ENCODE measurements around the gene HPS6.
"Not testable (repeated sequence)": the region's sequence is repeated elsewhere in the genome, so short reads cannot be mapped to it uniquely, and the experiment has no call there.

The HPS6 gene
- 44.0 to 59.4 (median 58.8) reads per million in 4 experiments for total RNA-seq

DNA sequence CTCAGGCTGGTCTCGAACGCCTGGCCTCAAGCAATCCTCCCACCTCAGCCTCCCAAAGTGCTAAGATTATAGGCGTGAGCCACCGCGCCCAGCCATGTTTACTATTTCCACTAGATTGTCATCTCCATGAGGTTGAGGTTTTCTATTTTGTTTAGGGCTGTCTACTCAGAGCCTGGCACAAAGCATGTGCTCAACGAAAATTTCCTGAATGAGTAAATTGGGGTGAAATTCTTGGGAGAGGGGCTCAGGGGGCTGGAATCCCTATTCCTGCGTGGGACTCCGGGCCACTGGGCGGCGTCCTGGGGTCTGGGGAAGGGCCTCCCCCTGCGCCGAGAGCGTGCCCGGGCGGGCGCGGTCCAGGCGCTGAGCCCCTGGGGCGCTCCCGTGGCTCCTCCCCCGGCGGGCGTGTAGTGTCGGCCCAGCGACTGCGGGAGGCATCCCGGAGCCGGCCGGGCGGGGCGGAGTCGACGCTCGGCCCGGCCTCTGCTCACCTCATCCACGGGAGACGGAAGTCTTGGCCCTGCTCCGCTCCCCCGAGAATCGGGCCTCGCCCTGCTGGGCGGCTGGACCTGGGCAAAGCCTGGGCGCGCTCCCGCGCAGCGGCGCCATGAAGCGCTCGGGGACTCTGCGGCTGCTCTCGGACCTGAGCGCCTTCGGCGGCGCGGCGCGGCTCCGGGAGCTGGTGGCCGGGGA is at the start of gene HPS6:
TSS of gene HPS6 (plus strand) at position 482 of the 693 bp plus-strand sequence. CDS start at position 608, 126 bp downstream.
- DNase-seq: peak; percentile 73

DNA sequence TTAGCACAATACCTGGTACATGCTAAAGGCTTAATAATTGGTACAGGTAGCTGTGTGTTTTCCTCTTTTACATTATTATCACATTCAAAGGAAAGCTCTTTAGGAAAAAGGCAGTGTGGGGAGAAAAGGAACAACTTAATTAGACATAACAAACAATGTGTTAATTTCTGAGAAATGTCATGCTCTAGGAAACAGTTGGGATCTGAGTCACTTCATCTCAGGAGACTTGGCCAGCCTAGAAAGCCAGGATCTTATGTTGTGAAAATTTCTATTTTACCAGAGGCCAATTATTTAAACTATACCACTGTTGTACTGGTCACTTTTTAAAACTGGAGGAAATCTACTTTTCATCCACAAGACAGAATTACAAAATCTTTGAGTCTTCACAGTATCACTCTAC is 48.7 kb upstream of the HPS6 start:
- DNase-seq: no peak

- DNase-seq: no peak
Measured at GRCh38 chr10:102017295-102017694, 47.9 kb upstream of the HPS6 start.

- no peak for DNase-seq
Measured at GRCh38 chr10:102020938-102021337, 44.2 kb upstream of the HPS6 start.

- no peak for DNase-seq
Measured at GRCh38 chr10:102024799-102025198, 40.4 kb upstream of the HPS6 start.

DNA sequence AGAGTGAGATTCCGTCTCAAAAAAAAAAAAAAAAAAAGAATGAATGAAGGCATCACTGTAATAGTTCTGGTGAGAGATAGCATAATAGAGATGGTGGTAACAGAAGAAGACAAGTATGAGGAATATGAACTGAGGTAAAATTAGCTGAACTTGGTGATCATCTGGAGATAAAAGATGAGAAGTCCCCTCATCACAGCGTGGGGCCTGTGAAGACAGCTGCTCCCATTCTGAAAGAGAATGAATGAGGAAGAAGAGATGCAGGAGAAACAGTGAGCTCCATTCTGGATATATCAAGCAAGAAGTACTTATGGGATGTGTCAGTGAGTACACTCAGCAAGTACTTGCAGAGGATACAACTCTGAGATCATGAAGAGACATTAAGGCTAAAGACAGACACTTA is 37.9 kb upstream of the HPS6 start:
- DNase-seq: no peak

GRCh38 chr10:102033787-102034186 is 31.4 kb upstream of the HPS6 start:
- no peak for DNase-seq

DNA sequence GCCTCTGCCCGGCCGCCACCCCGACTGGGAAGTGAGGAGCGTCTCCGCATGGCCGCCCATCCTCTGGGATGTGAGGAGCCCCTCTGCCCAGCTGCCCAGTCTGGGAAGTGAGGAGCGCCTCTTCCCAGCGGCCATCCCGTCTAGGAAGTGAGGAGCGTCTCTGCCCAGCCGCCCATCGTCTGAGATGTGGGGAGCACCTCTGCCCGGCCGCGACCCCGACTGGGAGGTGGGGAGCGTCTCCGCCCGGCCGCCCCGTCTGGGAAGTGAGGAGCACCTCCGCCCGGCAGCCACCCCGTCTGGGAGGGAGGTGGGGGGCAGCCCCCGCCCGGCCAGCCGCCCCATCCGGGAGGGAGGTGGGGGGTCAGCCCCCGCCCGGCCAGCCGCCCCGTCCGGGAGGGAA is 29.3 kb upstream of the HPS6 start:
- DNase-seq: not testable (repeated sequence)

- no peak for DNase-seq
Measured at GRCh38 chr10:102038410-102038809, 26.7 kb upstream of the HPS6 start.

DNA sequence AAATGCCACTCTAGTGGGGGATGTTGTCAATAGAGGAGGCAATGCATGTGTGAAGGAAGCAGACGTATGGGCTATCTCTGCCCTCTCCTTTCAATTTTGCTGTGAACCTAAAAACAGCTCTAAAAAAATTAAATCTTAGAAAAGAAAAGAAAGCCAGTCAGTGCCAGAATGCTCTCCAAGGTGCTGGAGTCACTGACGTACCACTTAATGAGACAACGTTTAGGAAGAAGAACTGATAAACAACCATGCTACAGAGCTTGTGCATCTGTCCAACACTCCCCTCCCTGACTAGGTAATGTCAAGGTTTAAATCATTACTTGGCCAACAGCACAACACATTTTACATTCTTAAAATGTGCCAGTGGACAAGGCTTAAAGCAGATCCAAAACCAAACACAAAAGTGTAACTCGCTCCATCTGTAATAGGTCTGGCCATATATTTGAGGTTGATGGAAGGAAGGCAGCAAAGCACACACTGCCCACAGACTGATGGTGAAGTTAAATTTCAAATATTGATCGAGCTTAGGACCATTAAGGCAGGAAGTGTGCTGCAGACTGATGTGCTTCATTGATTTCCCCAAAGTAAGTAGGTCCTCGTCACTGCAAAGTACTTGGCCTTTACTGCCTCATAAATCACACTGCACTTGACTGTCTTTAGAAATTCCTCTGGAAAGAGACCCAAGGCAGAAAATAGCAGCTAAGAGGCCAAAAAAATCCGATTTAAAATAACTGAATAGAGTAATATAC is 24.7 kb upstream of the HPS6 start:
- DNase-seq: no peak

GRCh38 chr10:102045292-102045691 is 19.9 kb upstream of the HPS6 start:
- DNase-seq: no peak

GRCh38 chr10:102046095-102046494 is 19.1 kb upstream of the HPS6 start:
- DNase-seq: no peak

- DNase-seq: not testable (repeated sequence)
Measured at GRCh38 chr10:102054881-102055646, 10.1 kb upstream of the HPS6 start.

DNA sequence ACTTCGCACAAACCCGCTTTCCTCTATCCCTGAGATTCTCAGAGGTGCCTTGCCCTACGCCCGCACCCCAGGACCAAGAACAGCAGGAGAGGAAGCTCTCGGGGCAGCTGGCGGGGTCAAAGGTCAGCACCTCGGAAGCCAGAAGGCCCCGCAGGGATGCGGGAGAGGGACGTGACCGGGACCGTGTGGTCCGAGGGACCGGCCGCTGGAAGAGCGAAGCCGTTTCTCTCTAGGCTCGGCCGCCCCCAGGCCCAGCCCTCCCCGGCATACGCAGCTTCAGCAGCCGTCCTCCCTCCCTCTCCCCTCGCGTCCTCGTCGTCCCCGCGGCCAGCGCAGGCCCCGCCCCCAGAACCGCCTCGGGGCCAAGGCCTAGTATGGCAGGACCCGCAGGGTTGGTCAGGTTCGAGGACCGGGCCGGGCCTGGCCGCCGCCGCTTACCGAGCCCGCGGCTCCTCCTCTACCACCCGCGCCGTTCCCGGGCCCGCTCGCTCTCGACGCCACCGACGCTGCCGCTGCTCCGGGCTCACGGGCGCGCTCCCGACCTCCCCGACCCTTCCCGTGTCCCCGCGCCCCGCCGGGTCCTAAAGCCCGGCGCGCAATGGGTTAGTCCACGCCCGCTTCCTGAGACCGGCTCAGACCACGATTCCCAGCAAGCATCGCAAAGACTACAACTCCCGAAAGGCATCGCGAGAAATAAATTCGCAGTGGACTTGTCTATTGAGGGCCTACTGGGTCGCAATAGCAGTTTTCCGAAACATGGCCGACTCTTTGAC is 9.3 kb upstream of the HPS6 start, which contains the start of gene ARMH3:
TSS of gene ARMH3 (minus strand) at position 527 of the 773 bp plus-strand sequence. CDS start 16,059 bp downstream, outside the sequence.
- peak; percentile 71 for DNase-seq

DNA sequence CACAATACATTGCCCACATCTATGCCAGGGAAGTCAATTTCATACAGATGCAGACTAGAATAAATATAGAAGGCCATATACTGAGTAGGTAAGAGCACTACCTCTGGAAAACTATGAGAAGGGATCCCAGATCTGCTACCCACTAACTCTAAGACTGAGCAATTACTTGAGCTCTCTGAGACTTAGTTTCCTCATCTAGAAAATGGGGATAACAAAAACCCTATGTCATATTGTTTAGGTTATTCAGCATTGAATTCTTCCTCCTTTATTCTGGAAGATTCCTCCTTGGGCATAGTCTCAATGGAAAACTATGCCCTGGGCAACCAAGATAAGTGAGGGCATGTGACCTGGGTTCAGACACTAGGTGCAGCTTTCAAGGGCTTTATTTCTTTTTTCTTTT is 5.2 kb upstream of the HPS6 start:
- no peak for DNase-seq

- no peak for DNase-seq
Measured at GRCh38 chr10:102064503-102064867, 664 bp upstream of the HPS6 start.

DNA sequence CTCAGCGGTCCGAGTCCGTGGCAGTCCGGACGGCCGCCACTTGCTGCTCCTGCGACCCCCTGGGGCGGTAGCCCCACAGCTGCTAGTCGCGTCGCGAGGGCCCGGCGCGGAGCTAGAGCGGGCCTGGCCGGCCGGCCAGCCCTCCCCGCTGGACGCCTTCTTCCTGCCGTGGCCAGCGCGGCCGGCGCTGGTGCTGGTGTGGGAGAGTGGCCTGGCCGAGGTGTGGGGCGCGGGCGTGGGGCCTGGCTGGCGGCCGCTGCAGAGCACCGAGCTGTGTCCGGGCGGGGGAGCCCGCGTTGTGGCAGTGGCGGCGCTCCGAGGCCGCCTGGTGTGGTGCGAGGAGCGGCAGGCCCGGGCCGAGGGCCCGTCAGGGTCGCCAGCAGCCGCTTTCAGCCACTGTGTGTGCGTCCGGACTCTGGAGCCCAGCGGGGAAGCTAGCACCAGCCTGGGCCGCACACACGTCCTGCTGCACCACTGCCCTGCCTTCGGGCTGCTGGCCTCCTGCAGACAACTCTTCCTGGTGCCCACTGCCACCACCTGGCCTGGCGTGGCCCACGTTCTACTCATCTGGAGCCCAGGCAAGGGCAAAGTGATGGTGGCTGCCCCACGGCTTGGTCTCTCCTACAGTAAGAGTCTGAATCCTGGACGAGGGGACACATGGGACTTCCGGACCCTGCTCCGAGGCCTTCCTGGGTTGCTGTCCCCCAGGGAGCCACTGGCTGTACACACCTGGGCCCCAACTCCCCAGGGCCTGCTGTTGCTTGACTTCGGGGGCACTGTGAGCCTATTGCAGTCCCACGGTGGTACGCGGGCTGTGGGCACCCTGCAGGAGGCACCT is 631 bp downstream of the HPS6 start:
- no peak for DNase-seq

GRCh38 chr10:102066399-102067088 is 1.4 kb downstream of the HPS6 start:
- DNase-seq: no peak

DNA sequence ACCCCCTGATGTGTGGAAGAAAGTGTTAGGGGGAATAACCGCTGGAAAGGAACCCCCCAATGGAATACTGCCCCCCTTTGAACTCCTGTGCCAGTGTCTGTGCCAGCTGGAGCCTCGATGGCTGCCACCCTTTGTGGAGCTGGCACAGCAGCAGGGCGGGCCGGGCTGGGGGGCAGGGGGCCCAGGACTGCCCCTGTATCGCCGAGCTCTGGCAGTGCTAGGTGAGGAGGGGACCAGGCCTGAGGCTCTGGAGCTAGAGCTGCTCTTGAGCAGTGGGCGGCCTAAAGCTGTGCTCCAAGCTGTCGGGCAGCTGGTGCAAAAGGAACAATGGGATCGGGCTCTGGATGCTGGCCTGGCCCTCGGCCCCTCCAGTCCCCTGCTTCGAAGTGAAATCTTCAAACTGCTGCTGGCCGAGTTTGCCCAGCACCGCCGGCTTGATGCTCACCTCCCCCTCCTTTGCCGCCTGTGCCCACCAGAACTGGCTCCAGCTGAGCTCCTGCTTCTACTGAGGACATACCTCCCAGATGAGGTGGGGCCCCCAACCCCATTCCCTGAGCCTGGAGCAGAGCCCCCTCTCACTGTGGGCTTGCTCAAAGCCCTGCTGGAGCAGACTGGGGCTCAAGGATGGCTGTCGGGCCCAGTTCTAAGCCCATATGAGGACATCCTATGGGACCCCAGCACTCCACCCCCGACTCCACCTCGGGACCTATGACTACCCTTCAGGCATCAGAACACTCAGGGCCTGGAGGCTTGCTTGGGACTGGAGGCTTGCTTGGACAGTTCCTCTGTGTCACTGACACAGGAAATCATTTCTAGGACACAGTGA is 2.2 kb downstream of the HPS6 start:
- DNase-seq: no peak

DNA sequence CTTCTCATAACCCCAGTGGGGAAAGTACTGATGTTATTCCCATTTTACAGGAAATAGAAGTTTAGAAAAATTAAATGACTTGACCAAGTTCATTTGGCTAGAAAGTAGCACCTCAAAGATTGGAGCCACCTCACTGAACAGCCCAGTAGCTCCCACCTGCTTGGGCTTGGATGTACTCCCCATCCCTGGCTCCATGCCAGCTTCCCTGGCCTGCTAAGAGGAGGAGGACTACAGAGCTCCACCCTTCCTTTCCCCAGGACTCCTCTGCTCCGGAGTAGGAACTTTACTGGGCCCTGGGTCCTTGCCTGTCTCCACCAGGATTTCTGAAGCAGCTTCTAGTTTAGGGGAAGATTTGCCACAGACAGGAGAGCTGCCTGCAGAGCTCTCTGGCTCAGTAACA is 3.1 kb downstream of the HPS6 start:
- no peak for DNase-seq

Data from effector CD8-positive, alpha-beta T cell (primary cell).